Brain microvascular endothelial cell (primary cell): Measurements from ENCODE around the gene GPANK1.

Experiments used
- DNase-seq: peaks from one replicate; pipeline ENCODE4 v3.0.0-alpha.2; 2020
- H3K27ac ChIP-seq: fragments of 250-450 bp; sonication (Bioruptor Pico); 2 replicates; pipeline ENCODE4 v1.5.1; 2020; ENCODE audit warnings: mild to moderate bottlenecking, moderate library complexity
- H3K27me3 ChIP-seq: fragments of 250-450 bp; sonication (Bioruptor Pico); replicated peaks from 2 replicates; pipeline ENCODE4 v1.5.1; 2020; ENCODE audit warnings: mild to moderate bottlenecking
- H3K36me3 ChIP-seq: fragments of 250-450 bp; sonication (Bioruptor Pico); replicated peaks from 2 replicates; pipeline ENCODE4 v1.5.1; 2020; ENCODE audit warnings: mild to moderate bottlenecking
- H3K4me3 ChIP-seq: 2 replicates; pipeline ENCODE4 v1.5.1; 2011; ENCODE audit warnings: low read depth, mild to moderate bottlenecking, control low read depth, low read length, moderate library complexity
- CTCF ChIP-seq: IDR thresholded peaks from 2 replicates; pipeline ENCODE4 v1.5.1; 2011; ENCODE audit warnings: low read depth, mild to moderate bottlenecking, moderate library complexity, low read length, control low read depth, inconsistent platforms; ENCODE audit errors: missing control alignments
- in situ Hi-C: cut with HindIII; loops from 2 replicates; pipeline ENCODE4 v1.10.0; 2017; ENCODE audit warnings: low sequenced_read_pairs, low pct_ligation_motif_present

The GPANK1 gene

DNA sequence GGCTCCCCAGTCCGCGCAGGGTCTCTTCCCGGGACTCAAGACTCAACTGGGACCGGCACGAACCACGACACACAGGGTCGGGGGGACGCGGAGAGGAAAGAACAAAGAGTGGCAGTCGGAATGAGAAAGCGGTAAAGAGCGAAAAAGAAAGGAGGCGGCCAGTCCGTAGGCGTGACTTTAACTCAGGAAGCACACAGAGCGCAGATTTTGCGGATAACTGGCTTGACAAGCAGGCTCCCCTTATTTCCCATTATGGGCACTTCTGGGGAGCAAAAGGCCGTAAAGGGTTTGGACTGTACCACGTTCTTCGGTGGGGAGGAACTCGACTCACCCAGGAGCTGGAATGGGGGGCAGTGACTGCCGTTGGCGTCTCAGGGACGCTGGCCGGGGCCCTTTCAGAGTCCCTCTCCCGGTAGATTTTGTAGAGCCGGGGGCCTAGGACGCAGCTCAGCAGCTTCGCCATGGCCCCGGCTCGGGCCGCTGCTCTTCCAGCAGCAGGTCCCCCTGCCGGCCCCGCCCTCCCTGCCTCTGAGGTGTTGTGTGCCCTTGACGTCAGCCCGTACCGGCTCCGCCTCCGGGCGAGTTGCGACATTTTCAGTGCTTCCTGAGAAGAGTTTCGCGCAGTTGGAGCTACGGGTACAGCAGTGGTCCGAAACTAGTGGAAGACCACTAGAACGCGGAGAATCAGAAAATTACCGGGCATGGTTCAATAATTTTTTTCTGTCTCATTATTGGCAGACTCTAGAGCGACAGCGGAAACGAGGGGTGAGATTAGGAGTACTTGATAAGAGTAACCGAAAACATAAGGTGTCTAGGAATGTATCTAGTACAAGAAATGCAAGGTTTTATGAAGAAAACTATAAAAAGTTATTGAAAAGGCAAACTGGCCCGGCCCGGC lies 38.3 kb upstream of the GPANK1 start, which contains the start of gene ABHD16A:
ABHD16A (minus strand) TSS at position 506 of the 898 bp plus-strand sequence; CDS start at position 463, 43 bp downstream.
- Histone ChIP-seq H3K4me3 (peak within 1 kb of the TSS; percentile 92), H3K27ac (peak within 1 kb of the TSS; percentile 84), H3K36me3 (peaks cover 4% of the 10 kb centered on the region), H3K27me3 (no peaks in the 10 kb centered on the region)
- in situ Hi-C loops = no loop called here
- peak; percentile 11 for TF ChIP-seq CTCF
- peak; percentile 98 for DNase-seq

DNA sequence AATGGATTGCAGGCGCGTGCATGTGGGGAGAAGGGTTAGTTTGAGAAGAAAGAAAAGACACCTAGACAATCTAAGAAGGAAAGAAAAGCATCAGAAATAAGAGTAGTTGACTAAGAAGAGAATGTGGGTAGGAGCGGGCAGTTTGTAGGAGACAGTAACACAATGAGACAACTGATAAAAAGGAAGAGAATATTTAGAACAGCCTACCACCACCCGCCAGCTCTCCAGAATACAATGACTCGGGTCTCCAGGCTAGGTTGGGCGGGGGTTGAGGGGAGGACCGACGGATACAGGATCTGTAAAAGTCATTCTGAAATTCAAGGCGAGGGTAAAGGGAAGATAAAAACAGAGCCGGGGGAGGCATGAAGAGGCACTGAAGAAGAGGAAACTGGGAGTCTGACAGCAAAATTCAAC lies 37.6 kb upstream of the GPANK1 start:
- Histone ChIP-seq H3K27ac (peak overlapping the region; percentile 84), H3K4me3 (peak overlapping the region; percentile 92), H3K27me3 (no peaks in the 10 kb centered on the region), H3K36me3 (peaks cover 7% of the 10 kb centered on the region)
- in situ Hi-C loops = no loop called here
- TF ChIP-seq CTCF = no peak
- DNase-seq = peak; percentile 13

GRCh38 chr6:31701666-31702404 lies 37.0 kb upstream of the GPANK1 start:
- peaks cover 7% of the 10 kb centered on the region for H3K36me3 ChIP-seq
- in situ Hi-C loops = no loop called here
- TF ChIP-seq CTCF = no peak
- no peak overlapping the region for H3K27ac ChIP-seq
- peak overlapping the region; percentile 92 for H3K4me3 ChIP-seq
- H3K27me3 ChIP-seq = no peaks in the 10 kb centered on the region
- DNase-seq = peak; percentile 19

DNA sequence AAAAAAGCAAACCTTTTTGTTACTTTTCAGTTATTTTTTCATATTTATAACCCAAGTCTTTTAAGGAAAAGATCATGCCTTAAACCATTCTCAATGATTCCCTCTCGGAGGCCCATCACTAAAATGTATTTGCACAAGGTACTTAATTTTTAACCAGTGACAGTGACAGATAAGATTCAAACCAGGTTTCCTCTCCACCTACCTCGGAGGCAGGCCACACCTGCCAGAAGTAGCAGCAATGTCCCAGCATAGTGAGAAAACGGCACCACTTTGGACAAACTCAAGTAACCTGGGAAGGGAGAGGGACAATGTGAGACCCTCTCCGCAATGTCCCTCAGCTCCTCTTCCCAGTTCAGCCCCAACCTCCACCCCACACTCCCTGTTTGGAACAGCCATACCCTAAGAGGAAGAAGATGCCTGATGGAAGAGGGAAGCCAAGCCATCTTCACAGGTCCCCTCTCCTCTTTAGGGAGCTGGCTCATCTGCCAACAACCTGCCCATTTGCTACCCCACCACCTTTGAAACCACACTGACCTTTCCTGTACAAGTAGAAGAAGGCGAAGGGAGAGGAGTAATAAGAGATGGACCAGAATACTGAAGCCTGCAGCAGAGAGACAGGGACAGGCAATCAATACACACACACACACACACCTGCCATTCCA lies 36.1 kb upstream of the GPANK1 start:
- peaks cover 7% of the 10 kb centered on the region for H3K36me3 ChIP-seq
- in situ Hi-C loops = no loop called here
- no peaks in the 10 kb centered on the region for H3K27me3 ChIP-seq
- no peak for DNase-seq
- no peak overlapping the region for H3K4me3 ChIP-seq
- no peak for TF ChIP-seq CTCF
- no peak overlapping the region for H3K27ac ChIP-seq

GRCh38 chr6:31697555-31697954 lies 32.8 kb upstream of the GPANK1 start:
- no peak overlapping the region for H3K4me3 ChIP-seq
- in situ Hi-C loops = no loop called here
- no peak overlapping the region for H3K27ac ChIP-seq
- DNase-seq = no peak
- no peaks in the 10 kb centered on the region for H3K27me3 ChIP-seq
- peaks cover 24% of the 10 kb centered on the region for H3K36me3 ChIP-seq
- no peak for TF ChIP-seq CTCF
